Cerebellar nuclear complex (tissue), 1 donor: ENCODE measurements around the gene PRR29.
"Not testable (repeated sequence)": the region's sequence is repeated elsewhere in the genome, so short reads cannot be mapped to it uniquely, and the experiment has no call there.

ENCODE experiments used
- DNase-seq, 2 experiments: peaks; one replicate each; lab custom pipeline; 2025; lab: John Stamatoyannopoulos, UW

The PRR29 gene

GRCh38 chr17:63974594-63975192 is 23.5 kb upstream of the PRR29 start:
- no peak for DNase-seq

GRCh38 chr17:63975541-63976092 is 22.5 kb upstream of the PRR29 start:
- no peak for DNase-seq

GRCh38 chr17:63976702-63977101 is 21.4 kb upstream of the PRR29 start:
- no peak for DNase-seq

- DNase-seq = no peak
Measured at GRCh38 chr17:63978272-63979200, 19.6 kb upstream of the PRR29 start.

GRCh38 chr17:63982641-63983040 is 15.5 kb upstream of the PRR29 start:
- not testable (repeated sequence) for DNase-seq

GRCh38 chr17:63983320-63983719 is 14.8 kb upstream of the PRR29 start:
- DNase-seq = no peak

- DNase-seq = no peak
Measured at GRCh38 chr17:63984236-63984635, 13.9 kb upstream of the PRR29 start.

- no peak for DNase-seq
Measured at GRCh38 chr17:63984651-63985386, 13.3 kb upstream of the PRR29 start.

GRCh38 chr17:63985387-63986140 is 12.6 kb upstream of the PRR29 start:
- DNase-seq = no peak

GRCh38 chr17:63986821-63987220 is 11.3 kb upstream of the PRR29 start:
- no peak for DNase-seq

- no peak for DNase-seq
Measured at GRCh38 chr17:63987221-63988126, 10.7 kb upstream of the PRR29 start.

- no peak for DNase-seq
Measured at GRCh38 chr17:63988127-63988478, 10.0 kb upstream of the PRR29 start.

GRCh38 chr17:63988741-63989621 is 9.2 kb upstream of the PRR29 start:
- DNase-seq = no peak

- DNase-seq = no peak
Measured at GRCh38 chr17:63989622-63990345, 8.4 kb upstream of the PRR29 start.

- DNase-seq = no peak
Measured at GRCh38 chr17:63991611-63992010, 6.5 kb upstream of the PRR29 start.

- DNase-seq = no peak
Measured at GRCh38 chr17:63993368-63993985, 4.7 kb upstream of the PRR29 start.

GRCh38 chr17:63995626-63996025 is 2.5 kb upstream of the PRR29 start:
- no peak for DNase-seq

GRCh38 chr17:63996430-63997182 is 1.5 kb upstream of the PRR29 start:
- no peak for DNase-seq
